ENCODE results near the gene DDT. TPM values are rescaled to one million over a fixed set of nuclear protein-coding genes. Genes with fewer than 3 reads are reported as not detected.
"Not testable (repeated sequence)": the region's sequence is repeated elsewhere in the genome, so short reads cannot be mapped to it uniquely, and the experiment has no call there.

The DDT gene
- total RNA-seq, 2 donors from 2014 or later, result 144 to 145 TPM

DNA sequence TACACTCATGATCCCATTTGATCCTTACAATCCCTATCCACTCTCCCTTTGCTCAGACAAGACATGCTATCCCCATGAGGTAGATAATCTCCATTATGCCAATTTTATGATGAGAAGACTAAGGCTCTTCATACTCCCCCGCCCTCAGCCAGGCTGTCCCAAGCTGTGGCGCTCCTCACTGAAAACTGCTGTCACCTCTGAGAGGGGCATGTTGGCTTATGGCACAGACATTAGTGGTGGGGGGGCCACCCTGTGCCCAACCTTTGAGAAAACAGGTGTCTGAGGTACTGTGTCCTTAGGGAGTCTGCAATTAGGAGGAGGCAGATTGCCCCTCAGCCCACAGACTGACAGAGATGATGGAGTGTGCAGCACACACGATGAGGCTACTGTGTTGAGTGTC, 5.2 kb downstream of the DDT start:
- ATAC-seq (no peak), DNase-seq (ENCODE audit: low spot score in 2 of 2) (no peak)
- H3K9me3 Mint-ChIP-seq, result no peaks in the 10 kb centered on the region
- peak overlapping the region; percentile 44 to 62 for H3K27ac Mint-ChIP-seq
- peaks cover 9 to 26% of the 10 kb centered on the region in 2 donors for H3K36me3 Mint-ChIP-seq

DNA sequence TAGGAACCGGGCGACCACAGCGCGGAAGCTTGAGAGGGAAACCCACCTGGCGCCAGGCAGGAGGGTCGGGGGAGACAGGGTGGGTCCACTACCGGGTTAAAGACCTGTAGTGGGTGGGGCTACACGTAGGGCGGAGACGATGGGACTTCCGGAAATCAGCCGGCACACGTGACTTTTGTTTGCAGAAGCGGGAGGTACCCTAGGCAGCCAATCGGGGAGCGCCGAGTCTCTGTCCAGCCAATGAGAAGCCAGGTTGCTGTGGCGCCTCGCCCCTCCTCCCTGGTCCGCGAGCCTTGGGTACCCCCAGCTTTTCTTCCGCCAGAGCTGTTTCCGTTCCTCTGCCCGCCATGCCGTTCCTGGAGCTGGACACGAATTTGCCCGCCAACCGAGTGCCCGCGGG, 7.7 kb downstream of the DDT start, which contains the start of gene DDTL:
Gene DDTL, plus strand, starts transcription at position 321 of the 400 bp plus-strand sequence. Its CDS starts 27 bp downstream, at position 348.
- peak; percentile 98 for ATAC-seq
- peaks cover 9 to 26% of the 10 kb centered on the region in 2 donors for H3K36me3 Mint-ChIP-seq
- H3K27ac Mint-ChIP-seq; H3K9me3 Mint-ChIP-seq; DNase-seq (ENCODE audit: low spot score in 2 of 2): not testable (repeated sequence)

DNA sequence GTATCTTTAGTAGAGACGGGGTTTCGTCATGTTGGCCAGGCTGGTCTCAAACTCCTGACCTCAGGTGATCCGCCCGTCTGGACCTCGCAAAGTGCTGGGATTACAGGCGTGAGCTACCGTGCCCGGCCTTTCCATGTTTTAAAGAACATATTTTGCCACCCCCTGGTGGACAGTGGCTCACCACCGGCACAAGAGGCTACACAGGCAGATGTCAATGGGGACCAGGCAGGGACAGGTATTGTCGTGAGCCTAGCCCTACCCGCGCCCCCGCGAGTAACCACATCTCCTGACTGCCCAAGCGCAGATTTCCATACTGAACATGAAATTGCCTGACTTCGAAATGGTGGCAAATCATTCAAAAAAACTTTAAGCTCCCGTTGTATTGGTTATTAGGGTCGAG, 8.1 kb downstream of the DDT start:
- H3K9me3 Mint-ChIP-seq; H3K27ac Mint-ChIP-seq; DNase-seq (ENCODE audit: low spot score in 2 of 2): not testable (repeated sequence)
- peaks cover 9 to 21% of the 10 kb centered on the region in 2 donors for H3K36me3 Mint-ChIP-seq
- peak; percentile 35 to 41 for ATAC-seq

DNA sequence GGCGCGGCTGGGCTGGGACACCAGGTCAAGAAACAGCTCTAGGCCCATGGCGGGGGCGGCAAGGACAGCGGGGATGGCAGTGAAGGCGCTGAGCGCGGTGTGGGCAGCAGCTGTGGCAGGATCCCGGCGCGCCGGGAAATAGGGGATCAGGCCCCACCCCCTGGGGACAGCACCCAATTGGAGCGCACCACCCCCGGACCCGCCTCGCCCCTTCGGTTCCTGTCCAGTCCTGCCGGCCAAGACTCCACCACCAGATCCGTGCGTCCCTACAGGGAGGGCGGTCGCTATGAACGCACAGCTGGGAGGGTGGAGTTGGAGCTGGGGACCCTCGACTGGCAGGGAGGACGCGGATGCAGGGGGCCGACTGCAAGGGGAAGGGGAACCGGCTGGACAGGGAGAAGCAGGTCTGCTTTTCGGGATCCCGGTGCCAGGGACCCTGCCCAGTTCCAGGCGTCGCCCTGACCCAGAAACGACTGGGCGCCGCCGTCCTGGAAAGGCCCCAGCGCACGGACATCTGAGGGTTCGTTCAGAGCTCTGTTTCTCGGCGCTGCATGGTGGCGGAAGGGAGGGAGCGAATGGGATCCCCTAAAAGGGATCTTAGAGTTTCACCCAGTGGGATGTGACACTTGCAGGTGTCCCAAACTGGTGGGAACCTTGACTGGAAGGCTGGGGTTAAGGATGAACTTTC, 13.0 kb downstream of the DDT start, which contains the start of gene GSTT2B:
Gene GSTT2B, minus strand, starts transcription at position 112 of the 688 bp plus-strand sequence. Its CDS starts 64 bp downstream, at position 48.
- H3K27ac Mint-ChIP-seq; H3K36me3 Mint-ChIP-seq; H3K9me3 Mint-ChIP-seq; DNase-seq (ENCODE audit: low spot score in 2 of 2): not testable (repeated sequence)
- peak; percentile 26 to 50 for ATAC-seq

DNA sequence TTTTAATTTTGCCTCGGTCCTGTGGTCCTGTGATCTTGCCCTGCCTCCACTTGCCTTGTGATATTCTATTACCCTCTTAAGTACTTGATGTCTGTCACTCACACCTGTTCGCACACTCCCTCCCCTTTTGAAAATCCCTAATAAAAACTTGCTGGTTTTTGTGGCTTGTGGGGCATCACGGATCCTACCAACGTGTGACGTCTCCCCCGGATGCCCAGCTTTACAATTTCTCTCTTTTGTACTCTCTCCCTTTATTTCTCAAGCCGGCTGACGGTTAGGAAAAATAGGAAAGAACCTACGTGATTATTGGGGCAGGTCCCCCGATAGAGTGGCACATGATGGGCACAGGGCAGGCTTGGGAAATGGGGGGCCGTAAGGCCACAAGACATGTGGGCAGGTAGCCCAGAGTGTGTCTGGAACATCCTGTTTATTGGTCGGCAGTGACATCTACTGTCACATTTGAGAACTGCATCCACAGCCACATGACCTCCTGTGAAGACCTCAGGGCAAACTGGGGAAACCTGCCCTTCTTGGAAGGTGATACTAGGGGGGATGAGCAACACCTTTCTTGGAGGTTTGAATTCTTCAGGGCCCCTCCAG, 17.8 kb downstream of the DDT start:
- DNase-seq (ENCODE audit: low spot score in 2 of 2), result peak in 1 of 2 donors; percentile 86
- H3K9me3 Mint-ChIP-seq, H3K36me3 Mint-ChIP-seq, H3K27ac Mint-ChIP-seq: not testable (repeated sequence)
- peak; percentile 88 to 94 for ATAC-seq

DNA sequence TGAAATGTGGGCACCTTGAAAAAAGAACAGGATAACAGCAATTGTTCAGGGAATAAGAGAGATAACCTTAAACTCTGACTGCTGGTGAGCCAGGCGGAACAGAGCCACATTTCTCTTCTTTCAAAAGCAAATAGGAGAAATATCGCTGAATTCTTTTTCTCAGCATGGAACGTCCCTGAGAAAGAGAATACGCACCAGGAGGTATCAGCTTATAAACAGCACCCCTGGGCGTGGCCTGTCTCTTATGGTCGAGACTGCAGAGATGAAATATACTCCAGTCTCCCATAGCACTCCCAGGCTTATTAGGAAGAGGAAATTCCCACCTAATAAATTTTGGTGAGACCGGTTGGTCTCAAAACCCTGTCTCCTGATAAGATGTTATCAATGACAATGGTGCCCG, 18.4 kb downstream of the DDT start:
- not testable (repeated sequence) for ATAC-seq; H3K27ac Mint-ChIP-seq; H3K9me3 Mint-ChIP-seq; DNase-seq (ENCODE audit: low spot score in 2 of 2); H3K36me3 Mint-ChIP-seq

DNA sequence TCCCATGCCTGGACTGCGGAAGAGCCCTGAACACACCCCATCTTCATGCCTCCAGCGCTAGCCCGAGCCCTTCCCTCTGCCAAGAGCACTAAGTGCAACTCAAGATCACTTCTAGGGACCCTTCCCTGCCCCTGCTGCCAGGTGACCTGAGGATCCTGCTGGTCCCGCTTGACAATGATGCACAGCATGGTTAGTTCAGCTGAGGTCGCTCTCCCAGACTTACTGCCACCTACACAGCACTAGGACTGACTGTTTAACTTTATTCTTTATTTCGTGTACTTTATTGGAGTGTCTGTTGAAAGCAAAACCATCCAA, 19.3 kb downstream of the DDT start:
- not testable (repeated sequence) for ATAC-seq; DNase-seq (ENCODE audit: low spot score in 2 of 2); H3K27ac Mint-ChIP-seq; H3K36me3 Mint-ChIP-seq; H3K9me3 Mint-ChIP-seq

DNA sequence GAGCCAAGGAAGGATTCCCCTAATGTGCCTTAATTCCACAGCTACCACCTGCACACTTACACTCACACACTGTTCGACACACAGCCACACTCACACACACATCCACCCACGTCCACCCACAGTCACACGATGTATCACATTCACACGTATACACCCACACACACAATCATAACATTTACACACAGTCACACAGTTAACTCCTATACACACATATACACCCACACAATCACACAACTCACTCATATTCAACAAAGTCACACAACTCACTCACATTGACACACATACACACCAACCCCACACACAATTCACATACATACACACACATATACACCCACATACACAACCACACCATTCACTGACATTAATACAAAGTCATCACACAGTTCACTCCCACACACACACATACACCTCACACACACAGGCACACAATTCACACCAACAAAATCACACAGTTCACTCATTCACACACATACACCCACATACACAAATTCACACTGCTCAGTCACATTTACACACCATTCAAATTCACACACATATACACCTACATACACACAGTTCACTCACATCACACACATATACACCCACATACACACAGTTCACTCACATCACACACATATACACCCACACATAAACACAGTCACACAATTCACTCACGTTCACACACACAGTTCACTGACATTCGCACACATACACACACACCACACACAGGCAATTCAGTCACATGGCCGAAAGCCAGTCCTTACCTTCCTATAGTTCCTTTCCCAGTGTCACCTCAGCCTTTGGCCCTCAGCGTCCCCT, 19.8 kb downstream of the DDT start:
- not testable (repeated sequence) for ATAC-seq, H3K27ac Mint-ChIP-seq, H3K36me3 Mint-ChIP-seq

DNA sequence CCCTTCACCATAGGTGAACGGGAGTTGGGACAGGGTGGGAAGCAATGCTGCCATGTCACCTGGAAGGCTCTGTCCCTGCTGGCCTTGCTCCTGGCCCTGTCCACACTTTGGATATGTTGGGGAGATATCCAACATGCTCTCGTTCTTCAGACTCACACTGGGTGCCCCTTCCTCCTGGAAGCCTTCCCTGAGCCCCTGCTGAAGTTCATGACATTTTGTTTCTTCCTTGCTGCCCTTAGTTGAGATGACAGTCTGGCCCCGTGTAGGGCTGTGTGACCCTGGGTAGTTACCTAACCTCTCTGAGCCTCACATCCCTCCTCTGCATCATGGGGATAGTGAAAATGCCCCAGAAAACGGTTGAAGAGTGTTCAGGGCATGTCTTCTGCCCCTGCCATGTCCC, 20.8 kb downstream of the DDT start:
- not testable (repeated sequence) for H3K9me3 Mint-ChIP-seq; H3K27ac Mint-ChIP-seq; ATAC-seq; H3K36me3 Mint-ChIP-seq; DNase-seq (ENCODE audit: low spot score in 2 of 2)

More for the DNA sequence above, 19.8 kb downstream of the DDT start:
- DNase-seq (ENCODE audit: low spot score in 2 of 2); H3K9me3 Mint-ChIP-seq: not testable (repeated sequence)

DNA sequence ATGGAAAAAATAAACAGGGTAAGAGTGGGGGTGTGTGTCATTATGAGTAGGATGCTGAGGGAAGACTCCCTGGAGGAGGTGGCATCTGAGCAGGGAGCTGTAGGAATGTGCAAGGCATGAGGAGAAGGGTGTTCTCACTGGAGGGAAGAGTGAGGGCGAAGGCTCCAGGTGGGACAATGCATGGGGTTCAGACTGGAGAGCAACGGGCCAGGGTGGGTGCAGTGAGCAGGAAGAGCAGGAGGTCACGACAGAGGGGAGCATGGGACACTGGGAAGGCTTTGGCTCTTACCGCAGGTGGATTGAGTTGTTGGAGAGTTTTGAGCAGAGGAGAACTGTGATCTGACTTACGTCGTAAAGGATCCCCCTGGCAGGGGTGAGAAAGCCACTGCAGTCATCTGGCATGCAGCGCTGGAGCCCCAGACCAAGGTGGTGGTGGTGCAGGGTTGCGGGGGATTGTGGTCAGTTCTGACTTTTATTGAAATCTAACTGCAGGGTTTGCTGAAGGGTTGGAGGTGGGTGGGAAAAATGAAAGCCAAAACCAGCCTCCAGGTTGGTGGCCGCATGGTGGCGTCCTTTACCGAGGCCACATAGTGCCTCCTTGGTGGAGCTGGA, 21.3 kb downstream of the DDT start:
- H3K36me3 Mint-ChIP-seq; DNase-seq (ENCODE audit: low spot score in 2 of 2); ATAC-seq; H3K9me3 Mint-ChIP-seq: not testable (repeated sequence)
- peak overlapping the region in 1 of 2 donors; percentile 1 for H3K27ac Mint-ChIP-seq

DNA sequence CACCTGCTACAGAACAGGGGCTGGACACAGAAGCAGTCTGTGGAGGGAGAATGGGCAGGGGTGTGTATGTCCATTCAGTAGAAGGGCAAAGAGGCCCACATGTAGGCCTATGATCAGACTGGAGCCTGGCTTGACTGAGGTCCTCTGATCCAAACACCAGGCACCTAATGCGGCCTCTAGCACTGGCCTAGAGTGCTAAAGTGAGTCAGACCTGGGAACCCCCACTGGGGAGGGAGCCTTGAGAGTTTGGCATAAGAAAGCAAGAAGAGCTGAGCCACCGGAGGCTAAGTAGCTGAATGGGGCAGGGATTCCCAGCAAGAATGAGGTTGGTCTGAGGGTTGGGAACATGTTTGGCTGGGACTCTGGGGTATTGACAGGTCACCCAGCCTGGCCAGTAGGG, 22.9 kb downstream of the DDT start:
- H3K27ac Mint-ChIP-seq; DNase-seq (ENCODE audit: low spot score in 2 of 2); H3K9me3 Mint-ChIP-seq; H3K36me3 Mint-ChIP-seq: not testable (repeated sequence)
- ATAC-seq, result peak in 1 of 2 donors; percentile 24

DNA sequence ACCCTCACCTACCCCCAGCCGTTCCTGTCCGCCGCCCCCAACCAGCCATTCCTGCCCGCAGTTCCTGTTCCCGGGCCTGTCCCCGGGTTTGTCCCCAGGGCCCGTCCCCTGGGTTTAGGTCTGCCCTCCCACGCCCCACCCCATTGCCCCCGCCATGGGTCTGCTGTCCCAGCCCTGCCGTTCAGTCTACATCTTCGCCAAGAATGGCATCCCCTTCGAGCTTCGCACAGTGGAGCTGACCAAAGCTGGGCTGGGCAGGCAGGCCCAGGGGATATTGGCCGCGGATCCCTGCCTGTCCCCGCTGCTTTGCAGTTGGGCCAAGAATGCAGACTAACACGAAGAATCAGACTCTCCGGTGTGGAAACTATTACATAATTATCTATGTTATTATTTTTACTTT, 24.5 kb downstream of the DDT start:
- H3K9me3 Mint-ChIP-seq; H3K36me3 Mint-ChIP-seq; DNase-seq (ENCODE audit: low spot score in 2 of 2); H3K27ac Mint-ChIP-seq; ATAC-seq: not testable (repeated sequence)

DNA sequence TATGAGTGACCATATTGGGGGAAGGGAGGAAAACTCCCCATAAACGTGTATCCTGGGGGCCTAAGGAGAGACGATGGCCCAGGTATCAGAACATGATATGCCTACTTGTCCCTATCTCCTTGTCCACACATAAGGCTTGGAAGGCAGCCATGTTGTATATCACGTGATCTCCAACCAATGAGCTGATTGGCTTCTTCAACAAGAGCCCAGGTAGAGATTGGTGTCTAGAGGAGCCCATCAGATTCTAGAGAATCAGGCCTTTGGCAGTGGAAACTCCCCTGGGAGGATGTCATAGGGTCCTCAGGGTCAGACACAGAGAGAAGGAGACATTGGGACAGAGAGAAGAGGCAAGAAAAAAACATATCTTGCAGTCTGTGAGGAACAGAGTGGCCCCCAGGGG, 26.9 kb downstream of the DDT start:
- not testable (repeated sequence) for DNase-seq (ENCODE audit: low spot score in 2 of 2); H3K9me3 Mint-ChIP-seq; H3K27ac Mint-ChIP-seq; H3K36me3 Mint-ChIP-seq
- peak in 1 of 2 donors; percentile 50 for ATAC-seq

DNA sequence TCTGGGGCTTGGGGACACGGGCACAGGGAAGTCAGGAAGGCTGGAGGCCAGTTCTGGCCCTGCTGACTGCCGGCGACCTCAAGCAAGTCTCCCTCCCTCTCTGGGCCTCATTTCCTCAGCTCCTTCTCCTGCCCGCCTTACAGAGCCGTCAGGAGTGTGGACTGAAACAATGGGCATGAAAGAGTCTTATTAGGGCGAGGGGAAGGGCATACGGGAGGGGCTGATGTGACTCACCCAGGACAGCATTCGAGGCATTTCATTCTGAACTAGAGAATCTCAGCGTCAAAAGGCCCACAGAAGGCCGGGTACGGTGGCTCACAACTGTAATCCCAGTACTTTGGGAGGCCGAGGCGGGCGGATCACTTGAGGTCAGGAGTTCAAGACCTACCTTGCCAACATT, 34.1 kb downstream of the DDT start:
- DNase-seq (ENCODE audit: low spot score in 2 of 2); H3K36me3 Mint-ChIP-seq; H3K27ac Mint-ChIP-seq; ATAC-seq; H3K9me3 Mint-ChIP-seq: not testable (repeated sequence)

DNA sequence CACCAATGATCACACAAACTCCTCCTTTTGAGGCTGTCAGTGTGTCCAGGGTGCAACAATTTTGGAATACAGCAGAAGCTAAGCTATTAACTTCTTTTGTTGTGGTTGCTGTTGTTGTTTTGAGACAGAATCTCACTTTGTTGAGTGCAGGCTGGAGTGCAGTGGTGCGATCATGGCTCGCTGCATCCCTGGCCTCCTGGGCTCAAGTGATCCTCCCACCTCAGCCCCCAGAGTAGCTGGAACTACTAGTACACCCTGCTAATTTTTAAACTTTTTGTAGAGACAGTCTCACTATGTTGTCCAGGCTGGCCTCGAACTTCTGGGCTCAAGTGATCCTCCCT, 35.3 kb downstream of the DDT start:
- Mint-ChIP-seq H3K36me3 (no peaks in the 10 kb centered on the region), H3K27ac (no peak overlapping the region), H3K9me3 (no peaks in the 10 kb centered on the region)
- ATAC-seq, result no peak
- DNase-seq (ENCODE audit: low spot score in 2 of 2), result no peak

DNA sequence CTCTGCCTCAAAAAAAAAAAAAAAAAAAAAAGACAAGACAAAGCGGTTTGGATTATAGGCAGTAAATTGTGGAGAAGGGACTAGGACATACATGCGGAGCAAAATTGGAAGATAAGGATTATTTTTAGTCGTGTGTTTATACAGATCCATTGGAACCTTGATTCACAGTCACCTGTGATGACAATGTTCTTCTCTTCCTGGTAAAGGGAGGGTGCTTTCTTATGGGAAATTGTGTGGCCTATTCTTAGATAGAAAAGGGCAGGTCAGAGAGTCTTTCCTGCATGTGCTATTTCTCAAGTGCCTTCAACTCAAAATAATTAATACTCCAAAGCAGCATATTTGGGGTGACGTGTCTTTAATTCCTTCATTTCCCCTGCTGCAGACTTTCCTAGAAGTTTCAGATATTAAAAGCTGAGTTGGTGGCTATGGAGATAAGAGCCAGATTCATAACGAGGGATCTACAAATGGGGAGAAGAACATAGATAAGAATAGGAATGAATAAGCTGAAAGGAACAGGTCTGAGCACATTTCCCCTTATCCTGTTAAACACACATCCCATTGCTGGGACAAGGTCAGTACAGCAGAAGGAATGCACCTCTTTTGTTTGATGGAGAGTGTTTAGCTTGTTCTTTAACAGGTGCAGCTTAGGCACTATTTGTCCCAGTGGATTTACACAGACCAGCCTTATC, 35.8 kb downstream of the DDT start:
- Mint-ChIP-seq H3K36me3 (no peaks in the 10 kb centered on the region), H3K27ac (no peak overlapping the region), H3K9me3 (no peaks in the 10 kb centered on the region)

More for the DNA sequence above, 35.8 kb downstream of the DDT start:
- DNase-seq (ENCODE audit: low spot score in 2 of 2) (no peak), ATAC-seq (no peak)

Data from activated naive CD4-positive, alpha-beta T cell treated with anti-CD3 and anti-CD28 coated beads, Interleukin-2, amount 50 U/mL, for 72 hours (primary cell).